HG03565 (cell line): ENCODE data around the gene PDGFA.
"Not testable (repeated sequence)": the region's sequence is repeated elsewhere in the genome, so short reads cannot be mapped to it uniquely, and the experiment has no call there.

ENCODE experiments used
- ATAC-seq: cut with Tn5 transposase; IDR thresholded peaks from one replicate; pipeline ENCODE4 v1.9.1; 2021; ENCODE audit warnings: mild to moderate bottlenecking, moderate library complexity; ENCODE audit not compliant: unreplicated experiment

PDGFA gene

DNA sequence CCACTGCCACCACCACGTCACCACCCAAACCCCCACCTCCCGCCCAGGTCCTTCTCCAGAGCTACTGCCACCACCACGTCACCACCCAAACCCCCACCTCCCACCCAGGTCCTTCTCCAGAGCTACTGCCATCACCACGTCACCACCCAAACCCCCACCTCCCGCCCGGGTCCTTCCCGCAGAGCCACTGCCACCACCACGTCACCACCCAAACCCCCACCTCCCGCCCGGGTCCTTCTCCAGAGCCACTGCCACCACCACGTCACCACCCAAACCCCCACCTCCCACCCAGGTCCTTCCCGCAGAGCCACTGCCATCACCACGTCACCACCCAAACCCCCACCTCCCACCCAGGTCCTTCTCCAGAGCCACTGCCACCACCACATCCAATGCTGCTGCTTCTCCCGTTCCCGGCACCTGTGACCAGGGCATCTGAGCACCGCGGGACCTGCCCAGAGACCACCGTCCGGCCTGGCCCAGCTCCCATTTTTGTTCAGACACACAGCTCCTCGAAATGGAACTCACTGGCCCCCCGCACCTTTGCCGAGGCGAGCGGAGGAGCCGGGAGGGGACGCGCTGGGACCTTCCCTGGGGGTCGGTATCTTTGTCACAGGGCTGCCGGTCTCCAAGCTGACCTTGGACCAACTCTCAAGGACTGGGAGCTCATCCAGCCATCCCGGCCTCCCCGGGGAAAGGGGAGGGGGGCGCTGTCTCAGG lies 32.7 kb upstream of the PDGFA start:
- not testable (repeated sequence) for ATAC-seq

DNA sequence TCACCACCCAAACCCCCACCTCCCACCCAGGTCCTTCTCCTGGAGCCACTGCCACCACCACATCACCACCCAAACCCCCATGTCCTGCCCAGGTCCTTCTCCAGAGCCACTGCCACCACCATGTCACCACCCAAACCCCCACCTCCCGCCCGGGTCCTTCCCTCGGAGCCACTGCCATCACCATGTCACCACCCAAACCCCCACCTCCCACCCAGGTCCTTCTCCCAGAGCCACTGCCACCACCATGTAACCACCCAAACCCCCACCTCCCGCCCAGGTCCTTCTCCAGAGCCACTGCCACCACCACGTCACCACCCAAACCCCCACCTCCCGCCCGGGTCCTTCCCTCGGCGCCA lies 31.9 kb upstream of the PDGFA start:
- not testable (repeated sequence) for ATAC-seq

DNA sequence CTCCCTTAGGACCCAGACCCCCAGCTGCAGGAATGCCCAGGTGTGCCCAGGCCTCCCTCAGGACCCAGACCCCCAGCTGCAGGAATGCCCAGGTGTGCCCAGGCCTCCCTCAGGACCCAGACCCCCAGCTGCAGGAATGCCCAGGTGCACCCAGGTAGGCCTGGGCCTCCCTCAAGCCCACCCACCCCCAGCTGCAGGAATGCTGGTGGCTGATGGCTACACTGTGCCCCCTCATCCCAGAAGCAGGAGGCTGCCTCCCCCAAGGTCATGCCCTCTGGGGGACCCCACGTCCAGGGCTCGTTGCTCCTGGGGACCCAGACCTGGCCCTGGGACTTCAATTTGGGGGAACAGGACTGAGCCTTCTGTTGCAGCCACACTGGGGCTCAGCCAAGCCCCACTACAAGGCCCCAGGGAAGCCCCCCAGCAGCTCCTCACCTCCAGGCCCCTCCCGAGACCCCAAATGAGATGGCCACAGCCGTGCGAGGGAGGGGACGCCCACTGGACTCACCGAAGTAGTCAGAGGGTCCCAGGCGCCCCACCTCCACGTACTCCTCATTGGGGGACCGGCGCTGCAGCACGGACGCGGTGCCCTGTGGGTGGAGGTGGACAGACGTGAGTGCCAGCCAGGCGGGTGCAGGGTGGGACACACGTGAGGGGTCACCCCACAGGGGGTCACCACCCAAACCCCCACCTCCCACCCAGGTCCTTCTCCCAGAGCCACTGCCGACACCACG lies 31.4 kb upstream of the PDGFA start:
- ATAC-seq: no peak

DNA sequence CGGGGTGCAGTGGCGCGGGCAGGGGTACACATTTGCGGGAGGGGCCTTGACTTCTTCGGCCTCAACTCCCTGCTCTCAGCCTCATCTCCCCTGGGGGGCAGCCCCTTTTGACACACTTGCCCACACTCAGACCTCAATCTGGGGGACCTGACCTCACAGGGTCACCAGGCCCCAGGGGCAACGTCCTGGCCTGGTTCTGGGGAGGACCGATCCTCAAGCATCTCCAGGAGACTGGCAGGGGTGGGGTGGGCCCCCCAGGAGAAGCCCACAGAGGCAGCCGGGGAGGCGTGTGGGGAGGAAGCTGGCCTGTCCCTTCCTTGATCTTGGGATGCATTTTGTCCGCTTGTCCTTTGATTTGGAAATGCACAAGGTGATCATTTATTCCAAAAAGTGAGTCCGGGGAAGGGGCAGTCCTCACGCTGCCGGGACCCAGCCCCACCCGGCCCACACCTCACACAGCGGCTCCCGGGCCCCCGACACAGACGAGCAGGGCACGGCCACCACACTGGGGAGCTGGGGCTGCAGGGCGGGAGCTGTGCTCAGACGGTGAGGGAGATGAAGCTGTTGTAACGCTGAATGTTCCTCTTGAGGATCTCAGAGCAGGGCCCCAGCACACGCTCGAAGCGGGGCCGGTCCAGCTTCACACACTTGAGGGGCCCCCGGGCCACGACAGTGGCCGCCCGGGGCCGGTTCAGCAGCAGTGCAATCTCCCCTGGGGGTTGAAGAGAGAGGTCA lies 30.4 kb upstream of the PDGFA start:
- ATAC-seq: no peak

DNA sequence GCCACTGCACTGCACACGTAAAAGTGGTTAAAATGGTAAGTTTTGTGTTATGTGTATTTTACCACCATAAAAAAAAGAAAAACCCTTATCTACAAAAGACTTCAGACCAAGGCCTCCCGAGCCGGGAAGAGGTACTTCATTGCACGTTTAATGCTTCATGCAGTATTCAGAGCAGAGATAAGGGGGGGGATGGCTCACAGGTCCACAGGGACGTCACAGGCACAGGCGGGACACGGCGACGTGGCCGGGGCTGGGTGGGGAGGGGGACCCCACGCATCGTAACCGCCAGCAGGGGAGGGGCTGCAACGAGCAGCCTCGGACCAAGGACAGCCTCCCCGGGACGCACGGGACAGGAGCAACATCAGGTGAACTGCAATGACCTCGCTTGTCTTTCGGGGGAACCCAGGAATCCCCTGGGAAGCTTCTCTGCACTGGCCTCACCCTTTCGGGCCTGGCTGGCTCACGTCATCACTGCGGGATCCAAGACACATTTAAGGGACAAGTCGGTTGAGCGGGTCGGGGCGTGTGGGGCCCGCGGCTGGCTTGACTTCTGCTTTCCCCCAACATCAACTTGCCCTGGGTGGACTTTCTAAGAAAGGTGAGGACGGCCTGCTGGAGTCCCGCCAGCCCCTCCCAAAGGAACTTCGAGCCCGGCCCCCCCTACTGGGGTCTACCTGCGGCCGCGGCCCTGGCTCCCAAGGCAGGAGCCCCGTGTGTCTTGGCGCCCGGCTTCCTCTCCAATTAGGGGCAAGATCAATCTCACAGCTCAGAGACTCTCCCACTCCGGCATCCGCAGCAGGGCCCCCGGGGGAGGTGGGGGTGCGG lies 29.6 kb upstream of the PDGFA start:
- no peak for ATAC-seq

DNA sequence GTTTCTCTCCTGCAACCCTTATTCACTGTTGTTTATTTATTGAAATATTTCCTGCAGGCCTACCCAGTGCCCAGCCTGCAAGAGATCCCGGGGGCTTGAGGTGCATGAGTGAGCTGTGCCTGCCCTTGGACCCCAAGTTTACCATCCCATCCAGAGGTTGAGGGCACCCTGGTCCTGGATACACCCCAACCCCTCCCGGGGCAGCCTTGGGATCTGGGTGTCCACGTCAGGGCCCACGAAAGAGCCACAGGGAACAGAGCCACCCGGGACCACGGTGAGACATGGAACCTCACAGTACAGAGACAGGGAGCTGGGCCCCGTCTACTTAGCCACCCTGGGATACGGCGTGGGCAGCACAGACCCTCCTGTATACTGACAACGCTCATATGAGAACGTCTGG lies 28.8 kb upstream of the PDGFA start:
- no peak for ATAC-seq

DNA sequence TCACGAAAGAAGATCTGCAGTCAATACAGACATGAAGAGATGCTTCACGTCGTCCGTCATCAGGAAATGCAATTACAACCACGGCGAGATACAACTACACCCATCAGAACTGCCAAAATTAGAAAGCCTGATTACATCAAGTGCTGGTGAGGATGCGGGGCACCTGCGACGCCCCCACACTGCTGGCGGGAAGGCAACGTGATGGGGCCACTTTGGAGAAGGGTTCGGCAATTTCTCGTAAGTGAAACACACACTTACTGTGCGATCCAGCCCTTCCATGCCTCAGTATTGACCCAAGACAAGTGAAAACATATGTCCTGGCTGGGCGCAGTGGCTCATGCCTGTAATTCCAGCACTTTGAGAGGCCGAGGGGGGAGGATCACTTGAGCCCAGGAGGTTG lies 25.8 kb upstream of the PDGFA start:
- no peak for ATAC-seq

DNA sequence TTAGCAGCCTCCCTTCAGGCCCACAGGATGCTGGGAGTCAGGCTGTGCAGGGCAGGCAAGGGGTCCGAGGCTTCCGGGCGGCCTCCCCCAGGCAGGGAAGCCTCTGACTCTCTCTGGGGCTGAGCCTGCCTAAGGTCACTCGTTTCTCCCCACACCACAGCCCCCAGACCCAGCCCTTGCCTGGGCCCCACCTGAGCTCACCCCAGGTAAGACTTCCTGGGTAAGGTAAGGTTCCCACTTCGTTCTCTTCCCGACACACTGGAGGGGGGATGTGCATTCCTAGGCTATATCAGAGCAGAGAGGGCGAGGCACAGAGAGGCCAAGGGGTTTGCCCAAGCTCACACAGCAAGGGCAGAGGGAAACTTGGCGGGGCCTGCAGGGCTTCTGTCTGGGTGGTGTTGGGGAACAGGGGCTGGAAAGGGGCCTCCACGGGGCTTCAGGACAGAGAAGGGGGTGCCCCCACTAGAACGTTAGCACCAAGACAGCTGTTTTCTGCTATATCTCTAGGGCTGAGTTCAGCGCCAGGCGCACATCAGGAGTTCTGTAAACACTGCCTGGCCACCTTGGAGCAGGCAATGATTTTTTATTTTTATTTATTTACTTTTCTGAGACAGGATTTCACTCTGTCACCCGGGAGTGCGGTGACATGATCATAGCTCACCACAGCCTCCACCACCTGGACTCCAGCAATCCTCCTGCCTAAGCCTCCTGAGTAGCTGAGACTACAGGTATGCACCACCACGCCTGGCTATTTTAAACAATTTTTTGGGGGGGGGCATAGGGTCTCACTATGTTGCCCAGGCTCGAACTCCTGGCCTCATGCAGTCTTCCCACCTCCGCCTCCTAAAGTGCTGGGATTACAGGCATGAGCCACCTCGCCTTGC lies 24.9 kb upstream of the PDGFA start:
- ATAC-seq: no peak

DNA sequence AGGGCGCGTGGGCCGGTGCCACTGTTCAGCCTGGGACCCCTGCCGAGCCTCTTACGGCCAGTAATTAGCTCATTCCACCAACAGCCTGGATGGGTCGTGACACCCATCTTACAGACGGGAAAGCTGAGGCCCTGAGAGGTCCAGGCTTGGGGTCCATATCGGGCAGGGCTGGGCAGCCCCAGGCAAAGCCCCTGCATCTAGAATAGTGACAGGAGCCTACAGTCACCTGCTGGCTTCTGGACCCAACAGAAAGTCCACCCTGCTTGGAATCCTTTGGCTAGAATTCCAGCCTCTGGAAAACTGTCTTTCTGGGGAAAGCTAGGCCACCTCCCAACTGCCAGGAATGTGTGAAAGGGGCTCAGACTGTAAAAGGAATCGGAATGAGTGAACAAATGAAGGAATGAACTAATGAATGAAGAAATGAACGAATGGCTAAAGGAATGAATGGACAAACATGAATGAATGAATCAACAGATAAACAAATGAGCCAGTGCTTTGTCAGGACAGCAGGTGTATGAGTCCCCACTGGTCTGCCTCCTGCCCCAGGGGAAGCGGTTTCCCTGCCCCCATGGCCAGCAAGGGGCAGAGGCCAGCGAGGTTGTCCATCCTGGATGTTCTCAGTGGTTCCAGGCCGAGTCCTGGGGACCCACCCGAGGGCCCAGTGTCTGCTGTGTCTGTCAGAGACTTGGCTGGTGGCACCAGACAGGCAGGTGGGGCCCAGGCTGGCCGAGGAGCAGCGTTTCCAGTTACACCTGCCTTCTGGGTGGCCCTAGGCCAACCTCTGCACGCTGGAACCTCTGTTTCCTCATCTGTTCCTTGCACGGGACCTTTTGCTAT lies 24.1 kb upstream of the PDGFA start:
- ATAC-seq: no peak

DNA sequence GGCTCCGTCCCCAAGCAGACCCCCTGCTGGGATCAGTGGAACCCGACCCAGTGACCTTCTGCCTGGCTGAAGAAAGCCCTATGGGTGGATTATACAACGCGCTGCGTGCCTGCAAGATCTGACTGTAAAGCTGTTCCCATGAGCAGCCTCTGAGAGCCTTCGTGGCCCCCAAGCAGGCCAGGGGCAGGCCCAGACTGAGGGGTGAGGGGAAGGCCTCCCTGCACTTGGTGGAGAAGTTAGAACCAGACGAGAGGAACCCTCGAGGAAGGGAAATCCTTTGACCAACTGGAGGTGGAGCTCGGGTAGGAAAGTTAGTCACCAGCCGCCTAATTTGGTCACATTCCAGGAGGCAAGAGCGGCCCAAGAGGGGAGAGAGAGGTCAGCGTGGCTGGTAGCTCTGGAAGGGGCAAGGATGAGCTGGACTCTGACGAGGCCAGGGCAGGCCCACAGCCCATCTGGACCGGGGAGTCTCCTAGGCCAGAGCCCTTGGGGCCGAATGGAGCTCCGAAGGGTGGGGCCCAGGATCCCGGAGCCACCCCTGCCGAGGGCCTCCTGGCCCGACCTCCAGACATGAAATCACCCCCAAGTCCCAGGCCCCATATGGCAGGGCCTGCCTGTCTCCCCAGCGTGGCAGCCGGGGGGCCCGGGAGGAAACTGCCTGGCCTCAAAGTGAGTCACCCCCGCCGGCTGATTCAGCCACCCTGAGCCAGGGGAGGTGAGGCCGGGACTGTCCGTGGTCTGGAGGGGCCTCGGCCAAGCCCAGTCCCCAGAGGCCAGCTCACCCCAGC lies 23.3 kb upstream of the PDGFA start:
- ATAC-seq: no peak

DNA sequence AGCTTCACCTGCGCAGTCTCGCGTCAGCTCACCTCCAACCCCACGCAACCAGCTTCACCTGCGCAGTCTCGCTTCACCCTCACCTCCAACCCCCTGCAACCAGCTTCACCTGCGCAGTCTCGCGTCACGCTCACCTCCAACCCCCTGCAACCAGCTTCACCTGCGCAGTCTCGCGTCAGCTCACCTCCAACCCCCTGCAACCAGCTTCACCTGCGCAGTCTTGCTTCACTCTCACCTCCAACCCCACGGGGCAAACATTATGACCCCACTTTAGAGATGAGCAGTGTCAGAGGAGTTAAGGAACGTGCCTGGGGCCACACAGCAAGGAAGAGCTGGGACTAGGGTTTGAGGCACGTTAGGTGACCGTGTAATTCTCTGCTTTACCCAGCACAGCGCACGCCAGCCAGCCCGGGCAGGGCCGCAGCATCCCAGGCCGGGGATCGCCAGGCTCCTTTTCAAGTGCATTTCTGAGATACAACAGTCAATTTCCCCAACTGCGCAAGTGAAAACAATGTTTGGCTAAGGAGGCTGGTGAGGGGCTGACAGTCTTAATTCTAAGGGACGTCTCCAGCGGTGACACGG lies 22.6 kb upstream of the PDGFA start:
- no peak for ATAC-seq

DNA sequence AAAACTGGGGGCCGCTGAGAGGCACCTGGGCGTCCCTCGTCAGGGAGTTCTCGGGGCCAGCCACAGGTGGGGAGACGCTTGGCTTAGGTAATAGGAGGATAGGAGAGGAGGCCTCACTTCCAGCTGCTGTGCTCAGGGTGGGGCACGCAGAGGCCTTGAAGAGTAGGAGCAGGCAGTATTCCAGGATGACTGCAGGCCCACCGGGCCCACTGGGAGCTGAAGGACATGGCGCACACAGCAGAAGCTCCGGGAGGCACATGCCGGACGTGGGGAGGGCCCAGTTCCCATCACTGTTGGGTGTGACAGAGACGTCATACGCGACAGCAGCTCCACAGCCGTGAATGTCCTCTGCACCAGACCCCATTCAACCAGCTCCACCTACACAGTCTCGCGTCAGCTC lies 22.0 kb upstream of the PDGFA start:
- ATAC-seq: no peak

DNA sequence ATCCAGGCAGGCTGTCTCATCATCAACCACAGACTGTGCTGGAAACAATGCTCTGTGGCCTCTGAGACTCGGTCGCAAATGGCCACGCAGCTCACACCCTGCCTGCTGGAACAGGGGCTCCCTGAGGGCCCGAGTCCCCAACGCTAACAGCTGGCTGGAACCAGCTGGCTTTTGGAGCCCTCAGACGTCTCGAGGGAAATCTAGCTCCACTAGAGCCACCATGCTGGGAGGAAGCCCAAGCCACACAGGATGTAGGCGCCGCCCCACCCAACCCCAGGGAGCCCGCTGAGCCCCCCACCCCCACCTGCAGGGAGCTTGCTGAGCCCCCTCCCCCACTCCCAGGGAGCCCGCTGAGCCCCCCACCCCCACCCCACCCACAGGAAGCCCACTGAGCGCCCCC lies 21.4 kb upstream of the PDGFA start:
- ATAC-seq: no peak

DNA sequence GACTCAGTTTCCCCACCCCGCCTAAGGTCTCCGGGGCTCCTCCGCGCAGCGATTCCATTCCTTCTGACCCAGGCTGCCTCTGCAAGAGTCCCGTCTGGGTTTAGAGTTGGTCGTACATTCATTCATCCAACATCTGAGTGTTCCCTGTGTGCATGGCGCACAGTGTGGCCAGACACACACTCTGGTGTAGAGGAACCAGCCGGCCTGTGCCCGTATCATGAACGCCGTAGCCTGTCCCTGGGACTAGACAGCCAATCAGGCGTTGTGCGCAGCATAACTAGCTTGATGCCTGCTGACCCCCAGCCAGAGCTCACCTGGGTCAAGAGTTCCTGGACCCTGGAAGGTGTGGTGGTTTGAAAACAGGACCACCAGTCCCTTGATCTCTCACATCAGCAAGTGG lies 20.9 kb upstream of the PDGFA start:
- ATAC-seq: no peak

DNA sequence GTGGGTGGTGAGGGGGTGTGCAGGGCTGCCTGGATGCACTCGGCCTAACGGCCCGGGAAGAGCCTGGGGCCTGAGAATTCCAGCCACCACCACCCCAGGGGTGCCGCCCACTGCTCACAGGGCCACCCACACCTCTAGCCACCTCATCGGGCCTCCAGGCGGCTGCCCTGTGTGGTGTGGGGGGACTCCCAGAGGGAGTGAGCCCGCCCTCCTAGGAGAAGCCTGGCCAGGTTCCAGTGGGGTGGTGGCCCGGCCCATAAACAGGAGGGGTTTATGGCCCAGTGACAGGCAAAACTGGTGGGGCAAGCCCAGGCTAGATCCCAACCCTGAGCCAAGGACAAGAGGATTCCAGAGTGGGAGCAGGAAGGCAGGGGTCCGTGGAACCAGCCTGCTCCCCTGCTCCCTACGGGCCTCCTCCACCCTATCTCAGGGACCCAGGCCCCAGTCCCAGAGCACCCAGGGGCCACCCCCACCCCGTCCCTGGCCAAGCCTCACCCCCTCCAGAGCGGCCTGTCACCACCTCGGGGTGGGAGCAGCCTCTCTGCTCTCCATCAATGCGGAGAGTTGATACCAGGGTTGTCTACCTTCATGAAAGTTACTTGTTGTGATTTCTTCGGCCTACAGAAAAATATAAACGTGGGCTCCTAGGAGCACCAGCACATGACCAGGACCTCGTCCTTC lies 20.2 kb upstream of the PDGFA start:
- no peak for ATAC-seq

DNA sequence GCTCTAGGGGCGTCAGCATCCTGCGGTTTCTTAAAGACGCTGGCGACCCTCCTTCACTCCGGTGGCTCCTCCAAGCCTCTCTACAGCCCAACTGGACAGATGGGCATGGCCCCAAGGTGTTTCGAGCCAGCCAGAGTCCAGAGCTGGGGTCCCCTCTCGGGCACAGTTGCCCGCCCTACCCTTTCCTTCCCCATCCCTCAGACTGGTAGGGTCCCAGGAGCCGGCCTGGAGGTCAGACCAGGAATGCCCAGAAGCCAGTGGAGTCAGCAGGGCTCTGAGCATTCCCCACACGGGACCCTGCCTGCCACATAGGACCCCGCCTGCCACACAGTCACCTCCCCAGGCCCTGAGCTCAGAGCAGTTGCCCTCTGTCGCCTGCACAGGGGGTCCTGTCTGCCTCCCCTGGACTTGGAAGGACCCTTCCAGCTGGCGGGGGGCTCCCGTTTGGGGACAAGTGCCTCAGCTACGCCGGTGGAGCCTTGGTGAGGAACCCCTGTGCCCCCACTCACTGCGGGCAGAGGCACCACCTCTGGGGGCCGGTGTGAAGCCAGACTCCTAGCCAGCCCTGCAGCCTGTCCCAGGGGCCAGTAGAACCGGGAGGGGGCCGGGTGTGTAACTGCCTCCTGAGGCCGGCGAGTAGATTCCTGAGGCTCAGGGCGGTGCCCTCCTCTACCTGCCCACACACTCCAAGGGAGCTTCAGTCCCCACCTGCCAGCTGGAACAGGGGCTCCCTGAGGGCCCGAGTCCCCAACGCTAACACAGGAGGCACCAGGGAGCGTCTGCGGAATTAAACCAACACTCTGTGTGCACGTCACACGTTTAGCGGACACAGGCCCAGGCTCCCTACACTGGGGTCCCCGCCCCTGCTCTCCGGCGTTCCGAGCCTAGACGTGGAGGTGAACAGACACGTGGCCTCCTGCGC lies 19.4 kb upstream of the PDGFA start:
- no peak for ATAC-seq
